CD4-positive, alpha-beta T cell treated with Interferon gamma for 1 hour (primary cell): Measurements from ENCODE around the gene IL32.

Experiments used
- DNase-seq: peaks from one replicate; pipeline ENCODE4 v3.0.0-alpha.2; 2020

Gene IL32

GRCh38 chr16:3094289-3095027 lies 29.0 kb downstream of the IL32 start:
- DNase-seq, result peak; percentile 38

GRCh38 chr16:3095869-3096268 lies 30.4 kb downstream of the IL32 start:
- DNase-seq, result peak; percentile 80

- DNase-seq, result no peak
Observed at GRCh38 chr16:3096362-3096761, 30.9 kb downstream of the IL32 start.

- DNase-seq, result no peak
Observed at GRCh38 chr16:3097266-3097665, 31.8 kb downstream of the IL32 start.

- no peak for DNase-seq
Observed at GRCh38 chr16:3098459-3099394, 33.3 kb downstream of the IL32 start, which contains the start of gene ZSCAN10. ZSCAN10 (minus strand) TSS chr16:3099294; CDS start chr16:3092937, 6,357 bp downstream.

GRCh38 chr16:3099395-3099731 lies 33.9 kb downstream of the IL32 start:
- no peak for DNase-seq

GRCh38 chr16:3099732-3100499 lies 34.5 kb downstream of the IL32 start:
- DNase-seq, result peak; percentile 93

GRCh38 chr16:3101018-3101840 lies 35.8 kb downstream of the IL32 start:
- DNase-seq, result peak; percentile 26

- no peak for DNase-seq
Observed at GRCh38 chr16:3101841-3102470, 36.5 kb downstream of the IL32 start.

- DNase-seq, result peak; percentile 94
Observed at GRCh38 chr16:3106205-3106928, 40.9 kb downstream of the IL32 start.

- DNase-seq, result no peak
Observed at GRCh38 chr16:3112058-3112880, 46.8 kb downstream of the IL32 start, which contains the start of gene ZNF205. ZNF205 (plus strand) TSS chr16:3112586; CDS start chr16:3113431, 845 bp downstream.

- DNase-seq, result no peak
Observed at GRCh38 chr16:3112881-3113574, 47.6 kb downstream of the IL32 start.

- DNase-seq, result no peak
Observed at GRCh38 chr16:3113765-3114479, 48.5 kb downstream of the IL32 start.

- no peak for DNase-seq
Observed at GRCh38 chr16:3115003-3115402, 49.6 kb downstream of the IL32 start.

GRCh38 chr16:3115561-3115960 lies 50.1 kb downstream of the IL32 start:
- DNase-seq, result no peak

- no peak for DNase-seq
Observed at GRCh38 chr16:3118204-3118790, 52.9 kb downstream of the IL32 start.

- no peak for DNase-seq
Observed at GRCh38 chr16:3118846-3119245, 53.4 kb downstream of the IL32 start.
